Measurements from ENCODE around the gene TMEM86B.

- TF ChIP-seq, protein P1, sequence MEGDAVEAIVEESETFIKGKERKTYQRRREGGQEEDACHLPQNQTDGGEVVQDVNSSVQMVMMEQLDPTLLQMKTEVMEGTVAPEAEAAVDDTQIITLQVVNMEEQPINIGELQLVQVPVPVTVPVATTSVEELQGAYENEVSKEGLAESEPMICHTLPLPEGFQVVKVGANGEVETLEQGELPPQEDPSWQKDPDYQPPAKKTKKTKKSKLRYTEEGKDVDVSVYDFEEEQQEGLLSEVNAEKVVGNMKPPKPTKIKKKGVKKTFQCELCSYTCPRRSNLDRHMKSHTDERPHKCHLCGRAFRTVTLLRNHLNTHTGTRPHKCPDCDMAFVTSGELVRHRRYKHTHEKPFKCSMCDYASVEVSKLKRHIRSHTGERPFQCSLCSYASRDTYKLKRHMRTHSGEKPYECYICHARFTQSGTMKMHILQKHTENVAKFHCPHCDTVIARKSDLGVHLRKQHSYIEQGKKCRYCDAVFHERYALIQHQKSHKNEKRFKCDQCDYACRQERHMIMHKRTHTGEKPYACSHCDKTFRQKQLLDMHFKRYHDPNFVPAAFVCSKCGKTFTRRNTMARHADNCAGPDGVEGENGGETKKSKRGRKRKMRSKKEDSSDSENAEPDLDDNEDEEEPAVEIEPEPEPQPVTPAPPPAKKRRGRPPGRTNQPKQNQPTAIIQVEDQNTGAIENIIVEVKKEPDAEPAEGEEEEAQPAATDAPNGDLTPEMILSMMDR (IDR thresholded peaks at IDR 0.05; ENCODE audit: insufficient read depth, low read depth, low read length) = no peak
- no peak for TF ChIP-seq EZH2 (IDR thresholded peaks at IDR 0.05; ENCODE audit: insufficient read depth, low read length)
These were observed 1.8 kb upstream of the TMEM86B start for GRCh38 chr19:55230329-55230728.
